ENCODE data around the gene CPNE4. TPM values are rescaled to one million over a fixed set of nuclear protein-coding genes. Genes with fewer than 3 reads are reported as not detected.

Gene CPNE4
- total RNA-seq (2022; extraction: Qiagen RNA extraction): 4.7 to 6.7 TPM (median 5.4 TPM) in 5 replicates

DNA sequence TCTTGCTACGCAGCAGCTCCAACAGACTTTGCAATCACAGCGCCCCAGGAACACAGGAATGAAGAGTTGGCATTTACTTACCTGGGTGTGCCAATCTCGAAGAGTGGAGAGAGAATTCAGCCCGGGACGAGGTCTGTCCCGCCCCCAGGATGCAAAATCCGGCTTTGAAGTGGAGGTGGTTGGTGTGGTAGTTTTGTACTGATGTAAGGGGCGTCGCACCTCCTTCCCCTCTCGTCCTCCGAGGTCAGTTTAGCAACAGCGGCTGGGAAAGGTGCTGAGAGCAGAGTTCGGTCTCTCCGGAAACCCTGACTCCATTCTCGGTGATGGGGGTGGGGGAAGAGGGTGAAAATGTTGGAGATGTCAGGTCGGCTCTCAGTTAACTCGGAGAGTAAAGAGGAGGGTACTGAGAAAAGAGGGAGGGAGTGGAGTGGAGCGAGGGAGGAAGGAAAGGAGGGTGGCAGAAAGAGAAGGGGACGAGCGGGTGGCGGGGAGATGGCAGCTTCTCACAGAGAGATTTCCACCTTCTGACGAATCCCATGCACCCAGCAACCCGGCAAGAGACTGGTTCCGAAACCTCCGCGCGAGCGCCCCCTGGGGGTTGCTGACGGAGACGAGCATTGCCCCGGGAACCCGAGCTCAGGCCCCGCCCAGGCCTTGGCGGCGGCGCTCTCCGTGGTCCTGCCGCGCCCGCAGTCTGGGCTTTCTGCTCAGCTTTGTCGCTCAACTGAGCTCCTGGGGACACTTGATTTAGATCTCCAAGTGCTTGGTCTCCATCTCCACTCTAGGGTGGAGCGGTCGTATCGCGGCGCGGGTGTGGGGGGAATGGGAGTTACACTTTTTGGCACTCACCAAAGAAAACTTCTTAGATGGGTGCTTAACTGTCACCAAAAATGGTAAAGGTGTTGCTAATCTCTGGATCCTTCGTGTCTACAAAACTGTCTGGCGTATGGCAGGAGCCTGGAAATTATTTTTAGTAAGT is at the start of gene CPNE4:
CPNE4 (minus strand) TSS at position 529 of the 979 bp plus-strand sequence.

DNA sequence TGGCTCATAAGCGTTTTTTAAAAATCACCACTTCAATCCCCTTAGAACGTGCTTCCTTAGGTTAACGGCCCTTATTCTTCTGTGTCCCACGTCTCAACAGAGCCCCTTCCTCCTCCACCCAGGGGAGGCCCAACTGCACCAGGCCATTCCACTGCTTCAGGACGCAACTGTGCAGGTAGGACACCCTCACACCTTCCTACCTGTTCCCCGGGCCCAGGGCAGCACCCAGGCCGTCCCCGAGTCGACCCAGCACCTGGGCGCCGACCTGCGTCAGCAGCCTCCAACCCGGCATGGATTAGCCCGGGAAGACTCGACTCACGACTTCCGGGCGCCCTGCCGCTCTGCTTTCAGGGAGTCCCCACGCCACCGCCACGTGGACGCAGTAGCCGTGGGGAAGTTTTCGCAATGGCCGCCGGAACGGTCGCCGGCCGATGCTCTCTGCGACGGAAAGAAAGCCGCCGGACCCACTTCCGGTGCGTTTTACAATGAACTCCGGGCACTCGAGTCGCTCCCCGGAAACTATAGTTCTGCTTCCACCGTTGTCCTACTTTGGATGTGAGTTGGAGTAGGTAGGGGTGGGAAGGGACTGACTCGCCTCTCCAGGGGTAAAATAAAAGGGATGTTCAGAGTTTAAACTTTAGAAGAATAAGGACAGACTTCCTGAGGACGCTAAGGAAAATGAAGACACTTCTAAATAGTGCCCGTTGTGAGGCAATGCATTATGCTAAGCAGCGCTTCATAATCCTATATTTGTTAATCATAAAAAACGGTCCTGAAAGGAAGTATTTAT is 532.1 kb downstream of the CPNE4 start, which contains the start of gene MRPL3:
MRPL3 (minus strand) TSS at position 442 of the 790 bp plus-strand sequence; CDS start at position 292, 150 bp downstream.

All from A549 treated with dexamethasone at 1 μM for 4 hours (cell line).